Endodermal cell (in vitro differentiated cells): ENCODE measurements around the gene UBL4B. TPM values are rescaled to one million over a fixed set of nuclear protein-coding genes. Genes with fewer than 3 reads are reported as not detected.

Source experiments
- DNase-seq: peaks from one replicate; pipeline ENCODE4 v3.0.0-alpha.2; 2017
- H3K27ac ChIP-seq: 2 replicates; pipeline ENCODE4 v1.5.1; 2013; ENCODE audit warnings: mild to moderate bottlenecking, low read depth, low read length, moderate library complexity
- H3K27me3 ChIP-seq: 2 replicates; pipeline ENCODE4 v1.6.1; 2013; ENCODE audit warnings: mild to moderate bottlenecking, low read length, moderate library complexity; ENCODE audit not compliant: insufficient read depth, control insufficient read depth, poor library complexity, severe bottlenecking
- H3K36me3 ChIP-seq: 2 replicates; pipeline ENCODE4 v1.7.0; 2013; ENCODE audit warnings: mild to moderate bottlenecking, low read length, moderate library complexity; ENCODE audit not compliant: control insufficient read depth, insufficient read depth
- H3K4me1 ChIP-seq: one replicate; pipeline ENCODE4 v1.7.0; 2013; ENCODE audit warnings: low read length; ENCODE audit not compliant: control insufficient read depth, insufficient read depth
- H3K4me3 ChIP-seq: 2 replicates; pipeline ENCODE4 v1.5.1; 2013; ENCODE audit warnings: mild to moderate bottlenecking, low read length, moderate library complexity
- H3K9ac ChIP-seq: 2 replicates; pipeline ENCODE4 v1.6.1; 2013; ENCODE audit warnings: mild to moderate bottlenecking, low read length, moderate library complexity; ENCODE audit not compliant: poor library complexity, severe bottlenecking; ENCODE audit errors: extremely low read depth
- H3K9me3 ChIP-seq: 2 replicates; pipeline ENCODE4 v1.6.1; 2013; ENCODE audit warnings: mild to moderate bottlenecking, low read length, moderate library complexity; ENCODE audit not compliant: control insufficient read depth
- H3K27ac Mint-ChIP-seq: 2 replicates; pipeline ENCODE4 v1.8.0; 2020; ENCODE audit warnings: mixed read lengths
- H3K27me3 Mint-ChIP-seq: 2 replicates; pipeline ENCODE4 v1.8.0; 2021; ENCODE audit warnings: mild to moderate bottlenecking, mixed read lengths; ENCODE audit not compliant: insufficient read depth
- H3K36me3 Mint-ChIP-seq: 2 replicates; pipeline ENCODE4 v1.8.0; 2020; ENCODE audit warnings: low read depth, mixed read lengths
- H3K4me1 Mint-ChIP-seq: 2 replicates; pipeline ENCODE4 v1.8.0; 2020; ENCODE audit warnings: mixed read lengths
- H3K4me3 Mint-ChIP-seq: 2 replicates; pipeline ENCODE4 v1.8.0; 2020; ENCODE audit warnings: mild to moderate bottlenecking, moderate library complexity, mixed read lengths
- H3K9me3 Mint-ChIP-seq: 2 replicates; pipeline ENCODE4 v1.8.0; 2020; ENCODE audit warnings: mild to moderate bottlenecking, mixed read lengths
- CTCF ChIP-seq: fragments of 200-600 bp; sonication (generic); conservative IDR thresholded peaks from 2 replicates; pipeline ENCODE4 v1.5.0; 2021; ENCODE audit warnings: antibody characterized with exemption, mild to moderate bottlenecking
- WGBS, 2 experiments: methylation state at CpG; one replicate each; pipeline versions ENCODE4 v1.1.5 to v1.1.7; 2013; ENCODE audit warnings: missing lambda C conversion rate in 2 of 2, mixed read lengths in 1 of 2; ENCODE audit not compliant: insufficient coverage in 1 of 2, insufficient read length in 1 of 2; 5-methylcytosine and 5-hydroxymethylcytosine counted together
- total RNA-seq, 2 donors: library from RNA; stranded (reverse); fragmentation: NEBNext Ultra II Directional in 1 of 2; extraction: Animal tissue kit (Norgen Biotek cat#: 25700) in 1 of 2; gene quantifications; 2 replicates in 1 of 2; 3 replicates in 1 of 2; pipeline ENCODE4 v1.2.1, GENCODE V29; 2021

The UBL4B gene
- total RNA-seq, 2 donors from 2014 or later: not detected

GRCh38 chr1:110064576-110065337, 47.5 kb upstream of the UBL4B start:
- no peak for DNase-seq
- WGBS, 2 experiments: 93 to 100% methylated on average over 4 to 16 of the region's 18 CpGs
- Histone ChIP-seq H3K36me3 (peaks cover 10% of the 10 kb centered on the region), H3K9ac (no peak overlapping the region), H3K9me3 (no peaks in the 10 kb centered on the region), H3K27me3 (peaks cover 48% of the 10 kb centered on the region), H3K4me1 (no peaks in the 10 kb centered on the region), H3K4me3 (no peak overlapping the region), H3K27ac (no peak overlapping the region)
- no peak overlapping the region for H3K4me3 Mint-ChIP-seq
- H3K36me3 Mint-ChIP-seq: peaks cover 11% of the 10 kb centered on the region
- peaks cover 8% of the 10 kb centered on the region for H3K4me1 Mint-ChIP-seq
- no peak overlapping the region for H3K27ac Mint-ChIP-seq
- TF ChIP-seq CTCF: no peak
- H3K9me3 Mint-ChIP-seq: no peaks in the 10 kb centered on the region
- peaks cover 60% of the 10 kb centered on the region for H3K27me3 Mint-ChIP-seq

- no peak for DNase-seq
- Histone ChIP-seq H3K4me3 (no peak overlapping the region), H3K27ac (no peak overlapping the region), H3K27me3 (peaks cover 58% of the 10 kb centered on the region), H3K9me3 (no peaks in the 10 kb centered on the region), H3K36me3 (no peaks in the 10 kb centered on the region), H3K4me1 (no peaks in the 10 kb centered on the region), H3K9ac (no peak overlapping the region)
- 87 to 100% methylated on average over 1 to 5 of the region's 5 CpGs for WGBS, 2 experiments
- H3K9me3 Mint-ChIP-seq: no peaks in the 10 kb centered on the region
- no peak overlapping the region for H3K27ac Mint-ChIP-seq
- H3K27me3 Mint-ChIP-seq: peaks cover 68% of the 10 kb centered on the region
- peaks cover 5% of the 10 kb centered on the region for H3K36me3 Mint-ChIP-seq
- no peak overlapping the region for H3K4me3 Mint-ChIP-seq
- TF ChIP-seq CTCF: no peak
- peaks cover 9% of the 10 kb centered on the region for H3K4me1 Mint-ChIP-seq
Observed at GRCh38 chr1:110065841-110066240, 46.4 kb upstream of the UBL4B start.

- H3K27me3 Mint-ChIP-seq: peaks cover 84% of the 10 kb centered on the region
- no peak overlapping the region for H3K9ac ChIP-seq
- peaks cover 74% of the 10 kb centered on the region for H3K27me3 ChIP-seq
- no peaks in the 10 kb centered on the region for H3K36me3 Mint-ChIP-seq
- H3K4me3 ChIP-seq: peak overlapping the region; percentile 45
- H3K4me3 Mint-ChIP-seq: peak overlapping the region; percentile 47
- no peak overlapping the region for H3K27ac Mint-ChIP-seq
- TF ChIP-seq CTCF: no peak
- H3K36me3 ChIP-seq: no peaks in the 10 kb centered on the region
- H3K4me1 ChIP-seq: no peaks in the 10 kb centered on the region
- H3K9me3 ChIP-seq: no peaks in the 10 kb centered on the region
- peaks cover 9% of the 10 kb centered on the region for H3K4me1 Mint-ChIP-seq
- peak; percentile 80 for DNase-seq
- no peaks in the 10 kb centered on the region for H3K9me3 Mint-ChIP-seq
- H3K27ac ChIP-seq: no peak overlapping the region
- WGBS, 2 experiments: 14 to 31% methylated on average over 7 to 23 of the region's 23 CpGs
Observed at GRCh38 chr1:110067479-110067892, 44.8 kb upstream of the UBL4B start.
